B cell (primary cell): Measurements from ENCODE around the gene TRABD2B. TPM values are rescaled to one million over a fixed set of nuclear protein-coding genes. Genes with fewer than 3 reads are reported as not detected.

Source experiments
- ATAC-seq: fragments of 200-7000 bp; cut with Tn5 transposase; one replicate; pipeline ENCODE4 v1.10.0; 2021; ENCODE audit warnings: low read depth, mild to moderate bottlenecking, moderate number of reproducible peaks, moderate library complexity
- CTCF ChIA-PET: fragments of 350-600 bp; sonication (Branson Sonifier 250); formaldehyde crosslinking; loops from one replicate; lab custom pipeline; 2021; ENCODE audit warnings: antibody characterized with exemption, inconsistent platforms; lab: Charles Lee
- POLR2A ChIA-PET: fragments of 350-600 bp; sonication (Branson Sonifier 250); formaldehyde crosslinking; loops from one replicate; lab custom pipeline; 2021; ENCODE audit warnings: antibody characterized with exemption; lab: Charles Lee
- DNase-seq: peaks from one replicate; pipeline ENCODE4 v3.0.0; 2013
- H2AFZ ChIP-seq: 2 replicates; pipeline ENCODE4 v1.6.1; 2012; ENCODE audit warnings: mild to moderate bottlenecking, low read depth, low read length; ENCODE audit not compliant: insufficient read depth, poor library complexity, severe bottlenecking
- H3K27ac ChIP-seq, 2 donors: 1 replicate in 1 of 2; 2 replicates in 1 of 2; pipeline ENCODE4 v1.5.1; 2012 to 2013; ENCODE audit warnings: low read length in 2 of 2, mild to moderate bottlenecking in 2 of 2, moderate library complexity in 1 of 2
- H3K27me3 ChIP-seq, 4 experiments: fragments of 200-600 bp in 1 of 4; sonication (generic) in 1 of 4; replicated peaks in 1 of 4; 1 replicate in 2 of 4; 2 replicates in 2 of 4; pipeline versions ENCODE4 v1.6.1 to v1.7.0; 2013 to 2016; ENCODE audit warnings: low read length in 3 of 4, mild to moderate bottlenecking in 2 of 4, mixed read lengths in 1 of 4, moderate library complexity in 1 of 4; ENCODE audit not compliant: insufficient read depth in 4 of 4, control insufficient read depth in 3 of 4; ENCODE audit errors: control extremely low read depth in 1 of 4
- H3K36me3 ChIP-seq, 2 experiments: replicated peaks in 1 of 2; 1 replicate in 1 of 2; 2 replicates in 1 of 2; pipeline versions ENCODE4 v1.6.1 to v1.7.1; 2013; ENCODE audit warnings: low read length in 1 of 2; ENCODE audit not compliant: insufficient read depth in 2 of 2, control insufficient read depth in 1 of 2; ENCODE audit errors: control extremely low read depth in 1 of 2, extremely low read depth in 1 of 2
- H3K4me1 ChIP-seq, 2 donors: fragments of 200-600 bp in 1 of 2; sonication (generic) in 1 of 2; 1 replicate in 1 of 2; 2 replicates in 1 of 2; pipeline versions ENCODE4 v1.5.1 to v1.6.1; 2013 to 2017; ENCODE audit warnings: low read length in 2 of 2; ENCODE audit not compliant: control insufficient read depth in 2 of 2, insufficient read depth in 2 of 2
- H3K4me2 ChIP-seq: replicated peaks from 2 replicates; pipeline ENCODE3; 2012; ENCODE audit warnings: mild to moderate bottlenecking, low read depth, low read length; ENCODE audit not compliant: poor library complexity, severe bottlenecking
- H3K4me3 ChIP-seq, 5 experiments: fragments of 200-600 bp in 1 of 5; sonication (generic) in 1 of 5; 1 replicate in 3 of 5; 2 replicates in 2 of 5; pipeline versions ENCODE4 v1.5.1 to v1.7.0; 2011 to 2016; ENCODE audit warnings: low read length in 4 of 5, mild to moderate bottlenecking in 4 of 5, low read depth in 2 of 5, control low read depth in 1 of 5, moderate library complexity in 1 of 5; ENCODE audit not compliant: insufficient read depth in 1 of 5; ENCODE audit errors: control extremely low read depth in 1 of 5, extremely low read depth in 1 of 5
- H3K79me2 ChIP-seq: fragments of 200-600 bp; sonication (generic); one replicate; pipeline ENCODE4 v1.6.0; 2016; ENCODE audit warnings: low read length; ENCODE audit not compliant: control insufficient read depth, insufficient read depth
- H3K9ac ChIP-seq: fragments of 200-600 bp; sonication (generic); 2 replicates; pipeline ENCODE4 v1.6.1; 2017; ENCODE audit warnings: mild to moderate bottlenecking, low read length, moderate library complexity
- H3K9me3 ChIP-seq, 3 donors: one replicate each; pipeline versions ENCODE4 v1.6.1 to v1.7.1; 2013; ENCODE audit warnings: low read length in 2 of 3; ENCODE audit not compliant: control insufficient read depth in 2 of 3, insufficient read depth in 1 of 3; ENCODE audit errors: control extremely low read depth in 1 of 3
- H4K20me1 ChIP-seq: 2 replicates; pipeline ENCODE4 v1.6.0; 2012; ENCODE audit warnings: mild to moderate bottlenecking, low read length; ENCODE audit not compliant: insufficient read depth, control insufficient read depth, poor library complexity, severe bottlenecking
- H3K27ac Mint-ChIP-seq: one replicate; pipeline ENCODE4 v1.8.0; 2021; ENCODE audit warnings: mixed read lengths
- H3K27me3 Mint-ChIP-seq: one replicate; pipeline ENCODE4 v1.8.0; 2021; ENCODE audit warnings: mixed read lengths
- H3K4me1 Mint-ChIP-seq: one replicate; pipeline ENCODE4 v1.8.0; 2021; ENCODE audit warnings: mixed read lengths
- H3K4me3 Mint-ChIP-seq: one replicate; pipeline ENCODE4 v1.8.0; 2021; ENCODE audit warnings: mixed read lengths
- H3K9me3 Mint-ChIP-seq: one replicate; pipeline ENCODE4 v1.8.0; 2022; ENCODE audit warnings: mixed read lengths; ENCODE audit not compliant: insufficient read depth
- EZH2 ChIP-seq: IDR thresholded peaks from 2 replicates; pipeline ENCODE4 v1.6.1; 2012; ENCODE audit warnings: borderline replicate concordance, low read depth, mild to moderate bottlenecking, moderate library complexity, low read length; ENCODE audit not compliant: insufficient read depth, poor library complexity, severe bottlenecking
- WGBS: methylation state at CpG from one replicate; pipeline ENCODE4 v1.1.5; 2013; ENCODE audit warnings: missing lambda C conversion rate; ENCODE audit not compliant: insufficient coverage; 5-methylcytosine and 5-hydroxymethylcytosine counted together
- intact Hi-C: fragments of 100-400 bp; cut with micrococcal nuclease; formaldehyde crosslinking; loops from one replicate; pipeline ENCODE4 v1.10.0; 2022
- polyA plus RNA-seq: library from polyadenylated mRNA; depleted of rRNA; stranded (reverse); fragments of >200 nt; gene quantifications from 2 replicates; pipeline ENCODE4 v1.2.3, GENCODE V29; 2012
- total RNA-seq, 2 donors: library from RNA; stranded (reverse); fragments of 120-200 nt in 1 of 2; gene quantifications; 1 replicate in 1 of 2; 2 replicates in 1 of 2; pipeline versions ENCODE4 v1.2.3 to v1.2.4, GENCODE V29; 2013 to 2022
- TF ChIP-seq, protein P1 (sequence below): fragments of 200-600 bp; IDR thresholded peaks from one replicate; pipeline ENCODE4 v1.8.0; 2022; ENCODE audit warnings: antibody characterized with exemption, mild to moderate bottlenecking

TRABD2B gene
- total and polyA plus RNA-seq, 2 donors (not counting 1 experiment from before 2014, with no cell fraction given): not detected

DNA sequence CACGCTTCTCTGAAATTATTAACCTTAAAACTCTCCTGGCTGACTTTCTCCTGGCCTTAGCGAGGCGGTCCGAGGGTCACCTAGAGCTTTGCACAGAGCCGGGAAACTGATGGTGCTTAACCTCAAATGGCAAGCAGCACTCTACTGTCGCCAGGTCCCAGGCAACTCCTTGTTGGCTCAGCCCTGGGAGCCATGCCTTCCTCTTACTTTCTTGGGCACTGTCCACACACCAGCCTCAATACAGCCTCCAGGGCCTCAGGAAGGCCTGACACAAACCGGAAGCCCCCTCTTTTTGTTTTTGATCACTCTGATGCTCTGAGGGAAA is 3.8 kb downstream of the TRABD2B start:
- Histone ChIP-seq H3K79me2 (no peaks in the 10 kb centered on the region), H3K4me3 (no peak overlapping the region), H3K27me3 (peaks cover 0 to 27% (median 19%) of the 10 kb centered on the region in 4 experiments), H3K9me3 (no peaks in the 10 kb centered on the region), H3K36me3 (no peaks in the 10 kb centered on the region), H3K4me1 (peaks cover 6% of the 10 kb centered on the region in 2 donors), H3K4me2 (no peak overlapping the region), H4K20me1 (no peaks in the 10 kb centered on the region), H2AFZ (no peak overlapping the region), H3K9ac (no peak overlapping the region), H3K27ac (no peak overlapping the region)
- WGBS: 97% methylated on average over 6 of the region's 7 CpGs
- Mint-ChIP-seq H3K27me3 (peaks cover 47% of the 10 kb centered on the region), H3K9me3 (no peaks in the 10 kb centered on the region), H3K27ac (no peak overlapping the region), H3K4me1 (peaks cover 11% of the 10 kb centered on the region), H3K4me3 (no peak overlapping the region)
- TF ChIP-seq, protein P1, sequence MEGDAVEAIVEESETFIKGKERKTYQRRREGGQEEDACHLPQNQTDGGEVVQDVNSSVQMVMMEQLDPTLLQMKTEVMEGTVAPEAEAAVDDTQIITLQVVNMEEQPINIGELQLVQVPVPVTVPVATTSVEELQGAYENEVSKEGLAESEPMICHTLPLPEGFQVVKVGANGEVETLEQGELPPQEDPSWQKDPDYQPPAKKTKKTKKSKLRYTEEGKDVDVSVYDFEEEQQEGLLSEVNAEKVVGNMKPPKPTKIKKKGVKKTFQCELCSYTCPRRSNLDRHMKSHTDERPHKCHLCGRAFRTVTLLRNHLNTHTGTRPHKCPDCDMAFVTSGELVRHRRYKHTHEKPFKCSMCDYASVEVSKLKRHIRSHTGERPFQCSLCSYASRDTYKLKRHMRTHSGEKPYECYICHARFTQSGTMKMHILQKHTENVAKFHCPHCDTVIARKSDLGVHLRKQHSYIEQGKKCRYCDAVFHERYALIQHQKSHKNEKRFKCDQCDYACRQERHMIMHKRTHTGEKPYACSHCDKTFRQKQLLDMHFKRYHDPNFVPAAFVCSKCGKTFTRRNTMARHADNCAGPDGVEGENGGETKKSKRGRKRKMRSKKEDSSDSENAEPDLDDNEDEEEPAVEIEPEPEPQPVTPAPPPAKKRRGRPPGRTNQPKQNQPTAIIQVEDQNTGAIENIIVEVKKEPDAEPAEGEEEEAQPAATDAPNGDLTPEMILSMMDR: no peak
- no peak for TF ChIP-seq EZH2
- DNase-seq: no peak
- ChIA-PET POLR2A (no interaction called here), CTCF (no interaction called here)
- intact Hi-C loops: no loop called here
- ATAC-seq: no peak

DNA sequence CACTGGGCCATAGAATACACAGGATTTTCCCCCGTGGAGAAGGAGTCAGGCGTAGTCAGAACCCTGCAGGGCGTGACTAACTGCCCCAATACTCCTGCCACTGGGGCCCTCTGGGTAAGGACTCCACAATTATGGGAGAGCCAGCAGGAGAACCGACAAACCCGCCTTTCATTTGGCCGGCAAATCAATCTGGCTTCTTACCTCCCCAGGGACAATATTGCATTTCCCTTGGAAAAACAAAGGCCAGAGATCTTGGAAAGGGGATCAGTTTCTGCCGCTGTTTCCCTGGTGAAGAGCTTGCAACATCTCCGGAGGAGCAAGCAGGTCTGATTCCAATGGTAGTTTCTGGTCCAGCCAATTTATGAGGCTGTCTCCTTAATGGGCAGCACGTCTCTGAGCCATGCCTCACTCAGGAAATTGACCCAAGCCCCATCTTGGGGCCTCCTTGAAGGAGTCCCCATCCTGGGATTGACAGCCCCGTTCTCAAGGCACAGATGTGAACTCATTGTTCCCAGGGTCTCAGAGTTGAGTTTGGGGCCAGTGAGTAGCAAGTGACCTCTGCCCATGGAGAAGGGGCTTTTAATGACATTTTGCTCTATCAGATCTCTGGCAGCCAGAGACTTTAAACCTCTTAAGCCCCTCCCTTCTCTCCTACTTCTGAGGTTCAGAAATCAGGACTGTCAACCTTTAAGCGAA is 4.3 kb downstream of the TRABD2B start:
- H3K9ac ChIP-seq: no peak overlapping the region
- H3K27ac ChIP-seq: no peak overlapping the region
- H3K9me3 ChIP-seq: no peaks in the 10 kb centered on the region
- H3K4me3 Mint-ChIP-seq: no peak overlapping the region
- peaks cover 10% of the 10 kb centered on the region for H3K4me1 Mint-ChIP-seq
- H3K27me3 ChIP-seq: peaks cover 0 to 22% (median 13%) of the 10 kb centered on the region in 4 experiments
- H3K4me1 ChIP-seq: peaks cover 3 to 6% of the 10 kb centered on the region in 2 donors
- ATAC-seq (no peak), DNase-seq (no peak)
- no peaks in the 10 kb centered on the region for H3K79me2 ChIP-seq
- intact Hi-C loops: no loop called here
- H3K4me2 ChIP-seq: no peak overlapping the region
- CTCF ChIA-PET: no interaction called here
- H3K27me3 Mint-ChIP-seq: peaks cover 47% of the 10 kb centered on the region
- H3K4me3 ChIP-seq: no peak overlapping the region
- no peaks in the 10 kb centered on the region for H4K20me1 ChIP-seq
- H3K27ac Mint-ChIP-seq: no peak overlapping the region
- no peaks in the 10 kb centered on the region for H3K9me3 Mint-ChIP-seq
- 78% methylated on average over 10 of the region's 11 CpGs for WGBS
- POLR2A ChIA-PET: no interaction called here
- TF ChIP-seq EZH2: no peak
- TF ChIP-seq, protein P1: no peak
- H3K36me3 ChIP-seq: no peaks in the 10 kb centered on the region
- H2AFZ ChIP-seq: no peak overlapping the region
